OCI-LY1 (cell line): Measurements from ENCODE around the gene AIF1L.

Experiments
- EZH2 ChIP-seq: fragments of 200-600 bp; sonication (generic), shearing (Covaris generic); IDR thresholded peaks from 2 replicates; pipeline ENCODE4 v1.8.0; 2017; ENCODE audit warnings: borderline replicate concordance, mixed run types, mild to moderate bottlenecking, antibody characterized with exemption, low read length, moderate library complexity, mixed read lengths
- TF ChIP-seq, protein P1 (sequence below): fragments of 200-600 bp; sonication (generic), shearing (Covaris generic); IDR thresholded peaks from 2 replicates; pipeline ENCODE4 v1.5.1; 2017; ENCODE audit warnings: mild to moderate bottlenecking, antibody characterized with exemption, low read length, moderate library complexity, mixed read lengths

DNA sequence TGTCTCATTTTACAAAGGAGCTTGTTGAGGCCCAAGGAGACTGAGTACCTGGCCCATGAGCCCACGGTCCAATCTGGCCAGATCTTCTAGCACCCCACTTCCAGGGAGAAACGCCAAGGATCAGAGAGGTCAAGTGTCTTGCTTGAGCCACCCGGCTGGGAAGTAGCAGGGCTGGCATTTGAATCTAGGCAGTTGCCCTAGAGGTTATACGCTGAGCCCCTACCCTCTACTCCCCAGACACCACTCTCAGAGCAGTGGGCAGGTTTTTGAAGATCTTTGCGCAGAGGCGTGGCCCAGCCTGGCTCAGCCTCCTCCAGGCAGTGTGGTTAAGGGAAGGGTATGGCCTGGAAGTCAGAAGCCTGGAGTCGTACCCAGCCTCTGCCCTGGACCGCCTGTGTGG is 23.3 kb downstream of the AIF1L start:
- TF ChIP-seq, protein P1, sequence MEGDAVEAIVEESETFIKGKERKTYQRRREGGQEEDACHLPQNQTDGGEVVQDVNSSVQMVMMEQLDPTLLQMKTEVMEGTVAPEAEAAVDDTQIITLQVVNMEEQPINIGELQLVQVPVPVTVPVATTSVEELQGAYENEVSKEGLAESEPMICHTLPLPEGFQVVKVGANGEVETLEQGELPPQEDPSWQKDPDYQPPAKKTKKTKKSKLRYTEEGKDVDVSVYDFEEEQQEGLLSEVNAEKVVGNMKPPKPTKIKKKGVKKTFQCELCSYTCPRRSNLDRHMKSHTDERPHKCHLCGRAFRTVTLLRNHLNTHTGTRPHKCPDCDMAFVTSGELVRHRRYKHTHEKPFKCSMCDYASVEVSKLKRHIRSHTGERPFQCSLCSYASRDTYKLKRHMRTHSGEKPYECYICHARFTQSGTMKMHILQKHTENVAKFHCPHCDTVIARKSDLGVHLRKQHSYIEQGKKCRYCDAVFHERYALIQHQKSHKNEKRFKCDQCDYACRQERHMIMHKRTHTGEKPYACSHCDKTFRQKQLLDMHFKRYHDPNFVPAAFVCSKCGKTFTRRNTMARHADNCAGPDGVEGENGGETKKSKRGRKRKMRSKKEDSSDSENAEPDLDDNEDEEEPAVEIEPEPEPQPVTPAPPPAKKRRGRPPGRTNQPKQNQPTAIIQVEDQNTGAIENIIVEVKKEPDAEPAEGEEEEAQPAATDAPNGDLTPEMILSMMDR: no peak
- no peak for TF ChIP-seq EZH2
